IMR-90 (cell line): ENCODE results near the gene CPLX3. TPM values are rescaled to one million over a fixed set of nuclear protein-coding genes. Genes with fewer than 3 reads are reported as not detected.

ENCODE experiments used
- ATAC-seq: fragments of 200-7000 bp; cut with Tn5 transposase; 2 replicates; pipeline ENCODE4 v1.9.1; 2020; ENCODE audit warnings: low read depth, mild to moderate bottlenecking, moderate library complexity
- BruUV-seq: library from RNA; stranded (reverse); fragments of 400-500 nt; replicated peaks from 2 replicates; lab custom pipeline; 2021; lab: Mats Ljungman, UMichigan
- CTCF ChIA-PET: fragments of 300-600 bp; formaldehyde crosslinking; extraction: SDS; loops from one replicate; lab custom pipeline; 2021; ENCODE audit warnings: antibody characterized with exemption; lab: Yijun Ruan, JAX
- POLR2A ChIA-PET: fragments of 300-600 bp; sonication (Branson Sonifier 250); formaldehyde crosslinking; loops from one replicate; lab custom pipeline; 2022; ENCODE audit warnings: antibody characterized with exemption; ENCODE audit not compliant: unreplicated experiment; lab: Charles Lee
- DNase-seq: peaks from one replicate; pipeline ENCODE4 v3.0.0; 2013
- H2AFZ ChIP-seq: replicated peaks from 2 replicates; pipeline ENCODE3; 2013; ENCODE audit warnings: low read length, mild to moderate bottlenecking; ENCODE audit not compliant: poor library complexity
- H2AK5ac ChIP-seq: 2 replicates; pipeline ENCODE4 v1.6.1; 2013; ENCODE audit warnings: low read depth, low read length, inconsistent platforms
- H2AK9ac ChIP-seq: replicated peaks from 2 replicates; pipeline ENCODE3; 2013; ENCODE audit warnings: mild to moderate bottlenecking, low read depth, low read length, moderate library complexity; ENCODE audit not compliant: poor library complexity
- H2BK120ac ChIP-seq: 2 replicates; pipeline ENCODE4 v1.6.1; 2013; ENCODE audit warnings: low read depth, low read length, inconsistent platforms
- H2BK15ac ChIP-seq: 3 replicates; pipeline ENCODE4 v1.6.1; 2013; ENCODE audit warnings: low read depth, low read length, inconsistent platforms
- H2BK20ac ChIP-seq: 2 replicates; pipeline ENCODE4 v1.6.1; 2013; ENCODE audit warnings: low read depth, mild to moderate bottlenecking, inconsistent platforms, low read length, moderate library complexity
- H2BK5ac ChIP-seq: 2 replicates; pipeline ENCODE4 v1.6.1; 2013; ENCODE audit warnings: mild to moderate bottlenecking, low read depth, low read length, inconsistent platforms; ENCODE audit not compliant: poor library complexity, severe bottlenecking
- H3K14ac ChIP-seq: replicated peaks from 2 replicates; pipeline ENCODE4 v1.6.1; 2013; ENCODE audit warnings: low read depth, low read length, inconsistent platforms
- H3K18ac ChIP-seq: 2 replicates; pipeline ENCODE4 v1.6.1; 2013; ENCODE audit warnings: low read depth, low read length, control low read depth
- H3K23ac ChIP-seq: 2 replicates; pipeline ENCODE4 v1.6.1; 2013; ENCODE audit warnings: low read depth, low read length, inconsistent platforms
- H3K27ac ChIP-seq: 2 replicates; pipeline ENCODE4 v1.5.1; 2013; ENCODE audit warnings: mild to moderate bottlenecking, control low read depth, low read length; ENCODE audit not compliant: insufficient read depth
- H3K27me3 ChIP-seq: 2 replicates; pipeline ENCODE4 v1.6.1; 2013; ENCODE audit warnings: low read length; ENCODE audit not compliant: control insufficient read depth, insufficient read depth
- H3K36me3 ChIP-seq: 2 replicates; pipeline ENCODE4 v1.6.1; 2013; ENCODE audit warnings: low read length, mixed read lengths; ENCODE audit not compliant: control insufficient read depth, insufficient read depth
- H3K4ac ChIP-seq: 2 replicates; pipeline ENCODE4 v1.6.1; 2013; ENCODE audit warnings: low read depth, low read length, inconsistent platforms
- H3K4me1 ChIP-seq: 2 replicates; pipeline ENCODE4 v1.6.1; 2013; ENCODE audit warnings: low read length, mixed read lengths; ENCODE audit not compliant: control insufficient read depth, insufficient read depth
- H3K4me2 ChIP-seq: 2 replicates; pipeline ENCODE4 v1.6.1; 2013; ENCODE audit warnings: low read depth, mild to moderate bottlenecking, control low read depth, low read length, moderate library complexity
- H3K4me3 ChIP-seq: 2 replicates; pipeline ENCODE4 v1.5.1; 2013; ENCODE audit warnings: low read depth, mild to moderate bottlenecking, control low read depth, low read length, moderate library complexity; ENCODE audit not compliant: insufficient read depth
- H3K56ac ChIP-seq: 2 replicates; pipeline ENCODE4 v1.6.1; 2013; ENCODE audit warnings: low read length, inconsistent platforms; ENCODE audit not compliant: insufficient read depth; ENCODE audit errors: extremely low read depth
- H3K79me1 ChIP-seq, 2 experiments: 2 replicates each; pipeline ENCODE4 v1.6.1; 2013; ENCODE audit warnings: low read length in 2 of 2, inconsistent platforms in 1 of 2, low read depth in 1 of 2
- H3K9ac ChIP-seq: 2 replicates; pipeline ENCODE4 v1.6.1; 2013; ENCODE audit warnings: low read depth, low read length, control low read depth
- H3K9me1 ChIP-seq: 2 replicates; pipeline ENCODE4 v1.6.1; 2013; ENCODE audit warnings: low read length, inconsistent platforms; ENCODE audit not compliant: insufficient read depth
- H3K9me3 ChIP-seq: 2 replicates; pipeline ENCODE4 v1.6.1; 2013; ENCODE audit warnings: low read length; ENCODE audit not compliant: control insufficient read depth, insufficient read depth
- H4K20me1 ChIP-seq: 2 replicates; pipeline ENCODE4 v1.6.1; 2013; ENCODE audit warnings: low read length, inconsistent platforms; ENCODE audit not compliant: insufficient read depth
- H4K5ac ChIP-seq: 2 replicates; pipeline ENCODE4 v1.6.1; 2013; ENCODE audit warnings: mild to moderate bottlenecking, low read depth, low read length, control low read depth
- H4K8ac ChIP-seq, 2 experiments: 2 replicates each; pipeline ENCODE4 v1.6.1; 2013; ENCODE audit warnings: low read depth in 2 of 2, low read length in 2 of 2, control low read depth in 1 of 2, inconsistent platforms in 1 of 2
- H4K91ac ChIP-seq: 2 replicates; pipeline ENCODE4 v1.6.1; 2013; ENCODE audit warnings: low read depth, low read length, inconsistent platforms; ENCODE audit not compliant: insufficient read depth
- BHLHE40 ChIP-seq: fragments of 150-350 bp; IDR thresholded peaks from 2 replicates; pipeline ENCODE4 v1.6.1; 2016; ENCODE audit warnings: mild to moderate bottlenecking, low read depth, low read length
- CEBPB ChIP-seq: IDR thresholded peaks from 2 replicates; pipeline ENCODE4 v1.6.1; 2012; ENCODE audit warnings: low read depth, low read length, improper control_type of control experiment
- CHD1 ChIP-seq: IDR thresholded peaks from 2 replicates; pipeline ENCODE4 v1.6.1; 2012; ENCODE audit warnings: low read depth, low read length, improper control_type of control experiment
- FOS ChIP-seq: fragments of 150-350 bp; IDR thresholded peaks from 2 replicates; pipeline ENCODE4 v1.6.1; 2016; ENCODE audit warnings: low read depth, low read length
- MAFK ChIP-seq: IDR thresholded peaks from 2 replicates; pipeline ENCODE4 v1.6.1; 2012; ENCODE audit warnings: low read depth, low read length, improper control_type of control experiment
- MAZ ChIP-seq: IDR thresholded peaks from 2 replicates; pipeline ENCODE4 v1.6.1; 2012; ENCODE audit warnings: low read depth, mild to moderate bottlenecking, low read length, improper control_type of control experiment, moderate library complexity, borderline replicate concordance
- MXI1 ChIP-seq: IDR thresholded peaks from 2 replicates; pipeline ENCODE4 v1.6.1; 2012; ENCODE audit warnings: low read depth, mild to moderate bottlenecking, low read length, moderate library complexity, borderline replicate concordance
- NFE2L2 ChIP-seq: fragments of 150-350 bp; IDR thresholded peaks from 2 replicates; pipeline ENCODE4 v1.6.1; 2016; ENCODE audit warnings: low read depth, mild to moderate bottlenecking, low read length
- POLR2A ChIP-seq: IDR thresholded peaks from 2 replicates; pipeline ENCODE4 v1.6.1; 2012; ENCODE audit warnings: mild to moderate bottlenecking, low read depth, low read length
- RAD21 ChIP-seq: IDR thresholded peaks from 2 replicates; pipeline ENCODE4 v1.6.1; 2012; ENCODE audit warnings: low read length, improper control_type of control experiment
- RCOR1 ChIP-seq: IDR thresholded peaks from 2 replicates; pipeline ENCODE4 v1.6.1; 2012; ENCODE audit warnings: mild to moderate bottlenecking, low read length, improper control_type of control experiment; ENCODE audit not compliant: insufficient replicate concordance
- RFX5 ChIP-seq: IDR thresholded peaks from 2 replicates; pipeline ENCODE4 v1.8.0; 2012; ENCODE audit warnings: low read depth, mild to moderate bottlenecking, low read length, moderate library complexity
- SMC3 ChIP-seq: fragments of 150-350 bp; IDR thresholded peaks from 2 replicates; pipeline ENCODE4 v1.6.1; 2016; ENCODE audit warnings: low read depth, mild to moderate bottlenecking, antibody characterized with exemption, low read length, moderate library complexity
- WGBS, 2 experiments: methylation state at CpG; one replicate each; pipeline versions ENCODE4 v1.1.5 to v1.1.7; 2013; ENCODE audit warnings: missing lambda C conversion rate in 2 of 2; ENCODE audit not compliant: insufficient read length in 1 of 2; ENCODE audit errors: extremely low coverage in 2 of 2; 5-methylcytosine and 5-hydroxymethylcytosine counted together
- dilution Hi-C: fragments of 300-500 bp; cut with HindIII; formaldehyde crosslinking; loops from one replicate; pipeline ENCODE4 v1.14.3; 2018; ENCODE audit warnings: low sequenced_read_pairs; ENCODE audit not compliant: unreplicated experiment
- in situ Hi-C: fragments of 300-500 bp; cut with MboI; formaldehyde crosslinking; loops from 3 replicates; pipeline ENCODE4 v1.14.3; 2019; ENCODE audit warnings: low sequenced_read_pairs, inconsistent platforms, mixed read lengths
- intact Hi-C: fragments of 100-400 bp; cut with micrococcal nuclease; formaldehyde crosslinking; loops from 2 replicates; pipeline ENCODE4 v1.10.0; 2022
- polyA plus RNA-seq, 3 experiments: library from polyadenylated mRNA; depleted of rRNA; stranded (reverse); fragments of >200 nt; gene quantifications; 2 replicates each; pipeline ENCODE4 v1.2.3, GENCODE V29; 2012; ENCODE audit warnings: low replicate concordance in 1 of 3
- total RNA-seq: library from RNA; depleted of rRNA; stranded (reverse); fragments of >200 nt; gene quantifications from 2 replicates; pipeline ENCODE4 v1.2.3, GENCODE V29; 2012
- TF ChIP-seq, protein P1 (sequence below): fragments of 150-350 bp; IDR thresholded peaks from 2 replicates; pipeline ENCODE4 v1.6.1; 2017; ENCODE audit warnings: mild to moderate bottlenecking, antibody characterized with exemption, low read length, low read depth
- TF ChIP-seq, protein P2 (sequence below): conservative IDR thresholded peaks from 2 replicates; pipeline ENCODE4 v1.5.1; 2012; ENCODE audit warnings: mild to moderate bottlenecking, low read depth, low read length, improper control_type of control experiment
- TF ChIP-seq, protein P3 (sequence below): fragments of 150-350 bp; IDR thresholded peaks from 2 replicates; pipeline ENCODE4 v1.6.1; 2016; ENCODE audit warnings: low read depth, mild to moderate bottlenecking, low read length, moderate library complexity, borderline replicate concordance

The CPLX3 gene
- total and polyA plus RNA-seq, 2 of the 4 experiments (the other 2 are of a cell fraction) = not detected

DNA sequence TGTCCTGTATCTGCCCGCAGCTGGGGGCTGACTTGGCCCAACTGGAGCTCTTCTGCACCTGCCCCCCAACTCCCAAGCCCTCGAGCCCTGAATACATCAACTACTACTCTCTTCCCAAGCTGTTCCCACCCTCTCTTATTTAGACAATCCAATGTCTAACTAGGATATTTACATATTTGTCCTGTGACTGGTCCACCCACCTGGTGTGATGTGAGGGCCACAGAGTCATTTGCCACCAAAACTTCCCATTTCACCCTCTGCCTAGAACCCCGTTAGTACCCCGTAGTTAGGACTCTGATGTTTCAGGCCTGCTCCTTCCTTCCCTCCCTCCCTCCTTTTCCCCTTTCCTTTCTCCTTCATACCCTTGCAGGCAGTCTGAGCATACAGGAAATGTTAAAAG lies 6.4 kb downstream of the CPLX3 start:
- Histone ChIP-seq H3K4ac (no peak overlapping the region), H3K36me3 (peaks cover 3% of the 10 kb centered on the region; the same call in 1 of the 2 replicates), H3K4me1 (no peaks in the 10 kb centered on the region), H3K9ac (no peak overlapping the region), H4K5ac (no peak overlapping the region), H2BK5ac (no peak overlapping the region), H2BK15ac (no peak overlapping the region), H2BK120ac (no peak overlapping the region), H4K91ac (no peak overlapping the region), H3K4me3 (no peak overlapping the region), H3K56ac (no peak overlapping the region), H4K8ac (no peak overlapping the region), H3K79me1 (no peaks in the 10 kb centered on the region), H2AFZ (no peak overlapping the region), H3K27ac (no peak overlapping the region), H3K18ac (no peak overlapping the region), H2AK5ac (no peak overlapping the region), H3K9me3 (no peaks in the 10 kb centered on the region), H4K20me1 (no peaks in the 10 kb centered on the region; the same call in 1 of the 2 replicates), H3K4me2 (no peak overlapping the region), H3K27me3 (peaks cover 13% of the 10 kb centered on the region), H3K14ac (no peak overlapping the region), H3K9me1 (no peaks in the 10 kb centered on the region), H3K23ac (no peak overlapping the region), H2AK9ac (no peak overlapping the region), H2BK20ac (no peak overlapping the region)
- ATAC-seq = no peak; the same call in 1 of the 2 replicates
- ChIA-PET CTCF (interaction anchor here (1.3 kb wide), 1 partner anchor 61 kb away, joined by 5 read pairs; no protein-coding TSS in a partner anchor), POLR2A (no interaction called here)
- no TSS peak for BruUV-seq
- intact Hi-C loops = no loop called here
- WGBS, 2 experiments = no CpG with 5 or more reads among the region's 4 CpGs
- in situ Hi-C loops = no loop called here
- TF ChIP-seq CEBPB = no peak
- TF ChIP-seq, protein P1, sequence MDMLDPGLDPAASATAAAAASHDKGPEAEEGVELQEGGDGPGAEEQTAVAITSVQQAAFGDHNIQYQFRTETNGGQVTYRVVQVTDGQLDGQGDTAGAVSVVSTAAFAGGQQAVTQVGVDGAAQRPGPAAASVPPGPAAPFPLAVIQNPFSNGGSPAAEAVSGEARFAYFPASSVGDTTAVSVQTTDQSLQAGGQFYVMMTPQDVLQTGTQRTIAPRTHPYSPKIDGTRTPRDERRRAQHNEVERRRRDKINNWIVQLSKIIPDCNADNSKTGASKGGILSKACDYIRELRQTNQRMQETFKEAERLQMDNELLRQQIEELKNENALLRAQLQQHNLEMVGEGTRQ = no peak
- no peak for TF ChIP-seq MAFK
- TF ChIP-seq FOS = no peak
- TF ChIP-seq, protein P2, sequence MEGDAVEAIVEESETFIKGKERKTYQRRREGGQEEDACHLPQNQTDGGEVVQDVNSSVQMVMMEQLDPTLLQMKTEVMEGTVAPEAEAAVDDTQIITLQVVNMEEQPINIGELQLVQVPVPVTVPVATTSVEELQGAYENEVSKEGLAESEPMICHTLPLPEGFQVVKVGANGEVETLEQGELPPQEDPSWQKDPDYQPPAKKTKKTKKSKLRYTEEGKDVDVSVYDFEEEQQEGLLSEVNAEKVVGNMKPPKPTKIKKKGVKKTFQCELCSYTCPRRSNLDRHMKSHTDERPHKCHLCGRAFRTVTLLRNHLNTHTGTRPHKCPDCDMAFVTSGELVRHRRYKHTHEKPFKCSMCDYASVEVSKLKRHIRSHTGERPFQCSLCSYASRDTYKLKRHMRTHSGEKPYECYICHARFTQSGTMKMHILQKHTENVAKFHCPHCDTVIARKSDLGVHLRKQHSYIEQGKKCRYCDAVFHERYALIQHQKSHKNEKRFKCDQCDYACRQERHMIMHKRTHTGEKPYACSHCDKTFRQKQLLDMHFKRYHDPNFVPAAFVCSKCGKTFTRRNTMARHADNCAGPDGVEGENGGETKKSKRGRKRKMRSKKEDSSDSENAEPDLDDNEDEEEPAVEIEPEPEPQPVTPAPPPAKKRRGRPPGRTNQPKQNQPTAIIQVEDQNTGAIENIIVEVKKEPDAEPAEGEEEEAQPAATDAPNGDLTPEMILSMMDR = no peak
- TF ChIP-seq POLR2A = no peak
- TF ChIP-seq, protein P3, sequence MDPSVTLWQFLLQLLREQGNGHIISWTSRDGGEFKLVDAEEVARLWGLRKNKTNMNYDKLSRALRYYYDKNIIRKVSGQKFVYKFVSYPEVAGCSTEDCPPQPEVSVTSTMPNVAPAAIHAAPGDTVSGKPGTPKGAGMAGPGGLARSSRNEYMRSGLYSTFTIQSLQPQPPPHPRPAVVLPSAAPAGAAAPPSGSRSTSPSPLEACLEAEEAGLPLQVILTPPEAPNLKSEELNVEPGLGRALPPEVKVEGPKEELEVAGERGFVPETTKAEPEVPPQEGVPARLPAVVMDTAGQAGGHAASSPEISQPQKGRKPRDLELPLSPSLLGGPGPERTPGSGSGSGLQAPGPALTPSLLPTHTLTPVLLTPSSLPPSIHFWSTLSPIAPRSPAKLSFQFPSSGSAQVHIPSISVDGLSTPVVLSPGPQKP = no peak
- no peak for TF ChIP-seq SMC3
- no peak for TF ChIP-seq RAD21
- TF ChIP-seq RFX5 = no peak
- TF ChIP-seq BHLHE40 = no peak
- TF ChIP-seq CHD1 = no peak
- no peak for TF ChIP-seq MAZ
- TF ChIP-seq NFE2L2 = no peak
- TF ChIP-seq RCOR1 = no peak
- no peak for TF ChIP-seq MXI1
- no peak for DNase-seq
- dilution Hi-C loops = no loop called here
